ENCODE data around the gene NOS1. TPM values are rescaled to one million over a fixed set of nuclear protein-coding genes. Genes with fewer than 3 reads are reported as not detected.

NOS1 gene
- total RNA-seq, 1 experiment from 2014 or later: 131 TPM

DNA sequence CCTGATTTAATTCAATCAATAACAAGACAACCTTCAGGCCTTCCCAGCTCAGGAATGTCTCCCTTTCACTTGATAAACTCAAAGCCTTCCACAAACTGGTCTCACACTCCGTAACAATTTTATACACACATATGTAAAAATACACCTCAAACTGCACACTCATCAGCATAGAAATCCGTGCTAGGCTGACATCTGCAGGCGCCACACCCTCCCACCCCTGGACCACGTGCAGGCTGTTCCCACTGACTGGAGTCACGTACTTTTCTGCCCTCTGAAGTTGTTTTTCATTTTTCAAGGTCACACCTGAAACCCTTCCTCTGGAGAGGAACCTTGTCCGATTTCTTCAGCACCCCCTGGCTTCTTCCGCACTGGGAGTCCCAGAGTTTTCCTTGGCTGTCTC is 198.8 kb downstream of the NOS1 start:
- H3K27ac ChIP-seq: no peak overlapping the region
- no peak overlapping the region for H3K4me3 ChIP-seq
- peaks cover 29% of the 10 kb centered on the region for H3K36me3 ChIP-seq
- H3K9me3 ChIP-seq (replicated peaks): no peaks in the 10 kb centered on the region
- H3K4me1 ChIP-seq: no peaks in the 10 kb centered on the region
- no peak for DNase-seq
- H3K27me3 ChIP-seq: no peaks in the 10 kb centered on the region

DNA sequence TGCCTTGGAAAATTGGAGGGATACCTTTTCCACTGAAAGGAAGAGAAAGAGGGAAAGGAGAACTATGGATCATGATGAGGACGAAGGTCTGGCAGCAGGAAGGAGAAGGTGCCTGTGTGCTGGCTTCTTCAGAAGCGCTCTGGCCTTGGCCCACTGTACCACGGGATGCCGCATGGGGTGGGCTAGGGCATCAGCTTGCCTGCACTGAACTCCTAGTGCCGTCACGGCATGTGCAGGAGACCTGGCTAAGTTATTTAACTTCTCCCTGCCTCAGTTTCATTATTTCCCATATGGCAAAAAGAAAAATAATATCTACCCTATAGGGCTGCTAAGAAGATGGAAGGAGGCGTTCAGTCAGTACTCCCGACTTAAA is 199.3 kb downstream of the NOS1 start:
- H3K9me3 ChIP-seq (replicated peaks): no peaks in the 10 kb centered on the region
- no peak overlapping the region for H3K4me3 ChIP-seq
- peaks cover 32% of the 10 kb centered on the region for H3K36me3 ChIP-seq
- no peaks in the 10 kb centered on the region for H3K27me3 ChIP-seq
- DNase-seq: no peak
- H3K27ac ChIP-seq: no peak overlapping the region
- H3K4me1 ChIP-seq: no peaks in the 10 kb centered on the region

DNA sequence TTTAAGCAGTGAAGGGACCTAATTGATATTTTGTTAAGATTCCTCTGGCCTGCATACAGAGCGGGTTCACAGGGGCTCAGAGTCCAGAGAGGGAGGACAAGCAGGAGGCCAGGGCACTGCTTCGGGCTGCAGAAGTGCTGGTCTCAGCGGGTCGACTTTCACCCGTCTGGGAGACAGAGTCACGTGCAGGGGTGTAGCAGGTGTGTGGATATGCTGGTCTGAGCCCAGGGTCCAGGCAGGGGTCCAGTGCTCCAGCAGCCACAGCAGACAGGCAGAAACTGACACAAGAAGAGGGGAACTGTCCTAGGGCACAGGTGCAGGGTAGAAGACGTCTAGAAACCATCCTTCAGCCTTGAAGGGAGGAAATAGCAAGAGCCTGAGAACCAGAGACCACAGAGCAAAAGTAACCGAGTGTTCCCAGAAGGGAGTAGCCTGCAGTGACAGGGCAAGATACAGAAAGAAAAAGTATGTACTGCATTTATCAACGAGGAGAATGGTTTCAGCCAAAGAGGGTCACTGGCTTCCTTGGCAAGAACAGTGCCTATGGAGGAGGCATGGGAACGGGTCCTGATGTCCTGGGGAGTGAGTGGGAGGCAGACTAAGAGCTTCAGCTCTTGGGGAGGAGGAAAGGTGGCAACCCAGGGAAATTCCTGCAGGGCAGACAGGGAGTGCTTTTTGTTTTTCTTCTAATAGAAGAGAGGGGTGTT is 199.8 kb downstream of the NOS1 start:
- peaks cover 28% of the 10 kb centered on the region for H3K36me3 ChIP-seq
- no peaks in the 10 kb centered on the region for H3K4me1 ChIP-seq
- DNase-seq: no peak
- H3K9me3 ChIP-seq (replicated peaks): no peaks in the 10 kb centered on the region
- no peak overlapping the region for H3K4me3 ChIP-seq
- H3K27me3 ChIP-seq: no peaks in the 10 kb centered on the region
- H3K27ac ChIP-seq: no peak overlapping the region

DNA sequence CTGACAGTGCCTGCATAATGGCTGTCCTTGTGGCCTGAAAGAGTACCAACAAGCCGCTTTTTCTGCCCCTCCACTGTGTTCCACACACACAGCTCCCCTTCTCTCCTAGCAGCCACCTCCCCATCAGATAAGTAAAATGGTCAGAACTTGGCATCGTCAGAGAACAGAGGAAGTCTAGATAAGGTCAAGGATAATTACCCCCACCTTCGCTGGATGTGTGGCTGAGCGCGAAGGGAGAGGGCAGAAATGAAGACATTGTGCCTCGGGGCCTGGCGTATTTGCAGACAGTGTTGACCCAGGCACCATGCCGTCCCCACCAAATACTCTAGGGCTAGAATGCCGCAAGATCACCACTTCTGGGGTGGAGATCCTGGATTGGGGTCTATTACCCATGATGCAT is 201.8 kb downstream of the NOS1 start:
- no peaks in the 10 kb centered on the region for H3K4me1 ChIP-seq
- DNase-seq: no peak
- no peaks in the 10 kb centered on the region for H3K27me3 ChIP-seq
- no peaks in the 10 kb centered on the region for H3K9me3 ChIP-seq (replicated peaks)
- H3K27ac ChIP-seq: no peak overlapping the region
- no peak overlapping the region for H3K4me3 ChIP-seq
- H3K36me3 ChIP-seq: peaks cover 35% of the 10 kb centered on the region

DNA sequence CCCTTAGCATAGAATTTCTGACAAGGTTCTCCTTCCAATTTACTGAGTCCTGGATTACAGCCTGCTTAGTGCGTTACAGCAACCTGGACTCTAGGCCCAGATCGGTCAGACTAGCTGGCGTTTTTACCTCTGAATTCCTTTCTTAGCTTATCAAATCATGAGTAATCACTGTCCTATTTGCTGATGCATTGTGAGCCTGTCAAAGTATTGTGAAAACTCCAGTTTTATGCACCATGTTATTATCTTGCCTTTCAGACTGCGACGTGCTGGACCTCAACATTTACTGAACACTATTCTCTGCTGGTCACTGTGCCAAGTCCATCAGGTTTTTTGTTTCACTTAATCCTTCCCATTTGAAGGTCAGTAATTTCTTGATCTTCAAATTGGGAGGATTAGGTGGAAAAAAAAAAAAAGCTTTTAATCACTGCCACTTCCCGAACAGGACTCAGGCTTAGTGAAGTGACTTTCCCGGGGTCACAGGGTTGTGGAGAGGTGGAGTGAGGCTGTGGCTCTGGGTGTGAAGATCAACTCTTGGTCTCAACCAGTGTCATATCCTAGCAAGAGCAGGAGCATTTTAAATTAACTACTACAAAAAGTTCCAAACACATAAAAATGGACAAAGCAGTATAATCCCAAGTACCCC is 202.4 kb downstream of the NOS1 start:
- no peak for DNase-seq
- Histone ChIP-seq H3K27me3 (no peaks in the 10 kb centered on the region), H3K4me1 (no peaks in the 10 kb centered on the region), H3K36me3 (peaks cover 42% of the 10 kb centered on the region), H3K27ac (no peak overlapping the region), H3K4me3 (no peak overlapping the region), H3K9me3 (replicated peaks) (no peaks in the 10 kb centered on the region)

Other genes with a start within 250 kb of the NOS1 start
- 54.1 and 68.9 TPM in 2 replicates for gene FBXO21, start 171.2 kb downstream of the NOS1 start, total RNA-seq (2014; rRNA removed; shearing (Covaris generic))